ENCODE measurements around the gene ICA1L.

GRCh38 chr2:202877699-202878098, 6.1 kb upstream of the ICA1L start:
- TF ChIP-seq, protein P1, sequence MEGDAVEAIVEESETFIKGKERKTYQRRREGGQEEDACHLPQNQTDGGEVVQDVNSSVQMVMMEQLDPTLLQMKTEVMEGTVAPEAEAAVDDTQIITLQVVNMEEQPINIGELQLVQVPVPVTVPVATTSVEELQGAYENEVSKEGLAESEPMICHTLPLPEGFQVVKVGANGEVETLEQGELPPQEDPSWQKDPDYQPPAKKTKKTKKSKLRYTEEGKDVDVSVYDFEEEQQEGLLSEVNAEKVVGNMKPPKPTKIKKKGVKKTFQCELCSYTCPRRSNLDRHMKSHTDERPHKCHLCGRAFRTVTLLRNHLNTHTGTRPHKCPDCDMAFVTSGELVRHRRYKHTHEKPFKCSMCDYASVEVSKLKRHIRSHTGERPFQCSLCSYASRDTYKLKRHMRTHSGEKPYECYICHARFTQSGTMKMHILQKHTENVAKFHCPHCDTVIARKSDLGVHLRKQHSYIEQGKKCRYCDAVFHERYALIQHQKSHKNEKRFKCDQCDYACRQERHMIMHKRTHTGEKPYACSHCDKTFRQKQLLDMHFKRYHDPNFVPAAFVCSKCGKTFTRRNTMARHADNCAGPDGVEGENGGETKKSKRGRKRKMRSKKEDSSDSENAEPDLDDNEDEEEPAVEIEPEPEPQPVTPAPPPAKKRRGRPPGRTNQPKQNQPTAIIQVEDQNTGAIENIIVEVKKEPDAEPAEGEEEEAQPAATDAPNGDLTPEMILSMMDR (IDR thresholded peaks at IDR 0.05), result no peak
- no peak for TF ChIP-seq POLR2A (IDR thresholded peaks at IDR 0.05)

All from prostate gland (tissue), 2 donors.